ENCODE data around the gene ZMYND10.

The ZMYND10 gene

DNA sequence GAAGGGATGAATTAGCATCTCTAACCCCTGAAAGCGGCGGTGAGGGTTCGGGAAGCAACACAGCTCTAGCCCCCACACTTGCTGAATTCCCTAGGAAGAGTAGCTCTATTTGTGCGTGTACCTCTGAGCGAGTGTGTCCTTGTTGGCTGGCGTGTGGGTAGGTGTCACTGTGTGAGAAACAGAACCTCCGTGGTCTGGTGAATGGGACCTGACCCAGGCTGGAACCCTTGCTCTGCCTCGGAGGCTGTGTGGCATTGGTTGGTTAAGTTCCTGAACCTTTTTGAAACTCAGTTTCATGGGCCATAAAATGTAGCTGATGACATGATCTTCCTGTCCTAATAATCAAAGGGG, 14.2 kb upstream of the ZMYND10 start:
- TF ChIP-seq CTCF (IDR thresholded peaks at IDR 0.05; ENCODE audit: control insufficient read depth, insufficient read depth, low read depth, low read length, missing control alignments): no peak
- DNase-seq (ENCODE audit: low read depth): no peak
- H3K4me3 ChIP-seq (ENCODE audit: control insufficient read depth, low read depth, low read length): peak overlapping the region; percentile 8

DNA sequence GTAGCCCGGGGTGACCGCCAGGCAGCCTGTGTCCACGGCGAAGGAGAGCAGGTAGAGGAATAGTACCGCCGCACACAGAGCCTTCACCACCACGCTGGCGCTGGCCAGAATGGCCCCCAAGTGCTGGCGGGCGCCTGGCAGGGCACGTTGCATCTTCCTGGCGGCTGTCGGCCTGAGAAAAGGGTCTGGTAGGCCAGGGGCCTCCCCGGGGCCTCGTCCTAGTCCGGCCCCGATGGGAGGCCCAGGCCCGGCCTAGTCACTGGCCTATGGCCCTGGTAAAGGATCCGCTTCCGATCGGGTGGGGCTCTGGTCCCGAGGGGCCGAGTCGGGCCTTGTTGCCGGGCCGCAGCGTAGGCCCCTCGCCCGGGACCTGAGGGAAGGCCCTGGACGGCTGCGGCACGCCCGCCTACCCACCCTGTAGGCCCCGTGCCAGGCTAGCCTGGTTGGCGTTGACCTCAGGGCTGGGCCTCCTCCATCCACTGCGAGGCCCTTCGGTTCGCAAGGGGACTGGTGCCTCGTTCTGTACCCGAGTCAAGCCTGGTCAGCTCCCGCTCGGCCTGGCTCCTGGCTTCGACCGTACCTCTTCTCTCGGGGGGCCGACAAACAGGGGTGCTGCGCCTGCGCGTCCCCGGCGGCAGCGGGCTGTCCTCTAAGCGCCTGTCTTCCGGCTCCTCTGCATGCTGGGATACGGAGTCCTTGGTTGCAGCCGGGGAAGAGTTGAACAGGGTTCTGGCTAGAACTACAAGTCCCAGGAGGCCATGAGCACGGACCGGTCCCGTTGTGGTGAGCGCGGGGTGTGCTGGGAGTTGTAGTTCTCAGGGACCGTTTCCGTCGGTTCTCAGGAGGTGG, 13.6 kb upstream of the ZMYND10 start, which contains the start of gene TMEM115:
TSS of gene TMEM115 (minus strand) at position 611 of the 849 bp plus-strand sequence. CDS start at position 153, 458 bp downstream.
- TF ChIP-seq CTCF (IDR thresholded peaks at IDR 0.05; ENCODE audit: control insufficient read depth, insufficient read depth, low read depth, low read length, missing control alignments): no peak
- H3K4me3 ChIP-seq (ENCODE audit: control insufficient read depth, low read depth, low read length): peak within 1 kb of the TSS; percentile 64
- peak; percentile 96 for DNase-seq (ENCODE audit: low read depth)

DNA sequence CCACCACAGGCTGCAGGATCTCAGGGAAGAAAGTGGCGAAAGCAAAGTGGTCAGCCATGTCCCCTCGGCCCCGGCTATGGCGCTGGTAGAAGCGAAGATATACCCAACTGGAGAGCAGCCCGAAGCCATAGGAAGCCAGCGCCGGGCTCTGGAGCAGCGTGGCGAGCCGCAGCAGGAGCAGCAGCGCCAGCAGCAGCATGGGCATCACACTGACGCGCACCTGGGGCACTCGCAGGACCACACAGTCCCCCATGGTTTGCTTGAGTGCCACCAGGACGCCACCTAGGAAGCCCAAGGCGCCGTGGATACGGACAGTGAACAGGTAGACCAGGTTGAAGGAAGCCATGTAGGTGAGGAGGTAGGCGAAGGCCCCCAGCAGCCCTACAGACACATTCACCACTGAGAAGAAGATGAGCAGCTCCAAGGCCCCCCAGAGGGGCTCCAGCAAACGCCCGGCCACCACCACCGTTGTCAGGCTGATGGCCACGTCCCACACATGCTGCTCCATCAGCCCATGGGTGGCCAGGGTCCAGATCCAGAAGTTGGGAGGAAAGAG, 12.9 kb upstream of the ZMYND10 start:
- no peak for DNase-seq (ENCODE audit: low read depth)
- peak overlapping the region; percentile 64 for H3K4me3 ChIP-seq (ENCODE audit: control insufficient read depth, low read depth, low read length)

DNA sequence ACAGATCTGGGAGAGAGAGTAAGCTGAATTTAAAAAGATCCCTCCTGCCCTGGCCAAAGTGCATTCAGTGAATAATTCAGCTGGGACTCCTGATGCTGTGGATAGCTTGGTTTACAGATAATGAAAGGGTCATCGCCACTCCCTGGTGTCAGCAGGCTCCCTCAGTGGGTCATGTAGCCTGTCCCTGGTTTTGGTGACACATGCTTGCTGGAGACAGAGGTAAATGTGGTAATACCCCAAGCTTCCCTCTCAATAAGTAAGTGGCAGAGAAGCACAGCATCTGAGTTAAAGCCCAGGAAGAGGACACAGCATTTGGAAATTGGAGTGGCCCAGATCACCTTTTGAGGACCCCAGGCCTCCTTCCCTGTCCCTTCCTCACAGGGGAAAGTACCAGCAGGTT, 11.9 kb upstream of the ZMYND10 start:
- peak overlapping the region; percentile 64 for H3K4me3 ChIP-seq (ENCODE audit: control insufficient read depth, low read depth, low read length)
- no peak for DNase-seq (ENCODE audit: low read depth)
- TF ChIP-seq CTCF (IDR thresholded peaks at IDR 0.05; ENCODE audit: control insufficient read depth, insufficient read depth, low read depth, low read length, missing control alignments): no peak

More for the DNA sequence above, 12.9 kb upstream of the ZMYND10 start:
- no peak for TF ChIP-seq CTCF (IDR thresholded peaks at IDR 0.05; ENCODE audit: control insufficient read depth, insufficient read depth, low read depth, low read length, missing control alignments)

GRCh38 chr3:50356553-50356952, 11.0 kb upstream of the ZMYND10 start:
- H3K4me3 ChIP-seq (ENCODE audit: control insufficient read depth, low read depth, low read length): peak overlapping the region; percentile 64
- TF ChIP-seq CTCF (IDR thresholded peaks at IDR 0.05; ENCODE audit: control insufficient read depth, insufficient read depth, low read depth, low read length, missing control alignments): no peak
- DNase-seq (ENCODE audit: low read depth): no peak

GRCh38 chr3:50355829-50356552, 10.5 kb upstream of the ZMYND10 start:
- H3K4me3 ChIP-seq (ENCODE audit: control insufficient read depth, low read depth, low read length): peak overlapping the region; percentile 64
- DNase-seq (ENCODE audit: low read depth): no peak
- TF ChIP-seq CTCF (IDR thresholded peaks at IDR 0.05; ENCODE audit: control insufficient read depth, insufficient read depth, low read depth, low read length, missing control alignments): no peak
